HG03460 (cell line): ENCODE data around the gene PRDX4.
"Not testable (repeated sequence)": the region's sequence is repeated elsewhere in the genome, so short reads cannot be mapped to it uniquely, and the experiment has no call there.

Experiments
- ATAC-seq: cut with Tn5 transposase; IDR thresholded peaks from one replicate; pipeline ENCODE4 v1.9.1; 2021; ENCODE audit not compliant: unreplicated experiment

PRDX4 gene

DNA sequence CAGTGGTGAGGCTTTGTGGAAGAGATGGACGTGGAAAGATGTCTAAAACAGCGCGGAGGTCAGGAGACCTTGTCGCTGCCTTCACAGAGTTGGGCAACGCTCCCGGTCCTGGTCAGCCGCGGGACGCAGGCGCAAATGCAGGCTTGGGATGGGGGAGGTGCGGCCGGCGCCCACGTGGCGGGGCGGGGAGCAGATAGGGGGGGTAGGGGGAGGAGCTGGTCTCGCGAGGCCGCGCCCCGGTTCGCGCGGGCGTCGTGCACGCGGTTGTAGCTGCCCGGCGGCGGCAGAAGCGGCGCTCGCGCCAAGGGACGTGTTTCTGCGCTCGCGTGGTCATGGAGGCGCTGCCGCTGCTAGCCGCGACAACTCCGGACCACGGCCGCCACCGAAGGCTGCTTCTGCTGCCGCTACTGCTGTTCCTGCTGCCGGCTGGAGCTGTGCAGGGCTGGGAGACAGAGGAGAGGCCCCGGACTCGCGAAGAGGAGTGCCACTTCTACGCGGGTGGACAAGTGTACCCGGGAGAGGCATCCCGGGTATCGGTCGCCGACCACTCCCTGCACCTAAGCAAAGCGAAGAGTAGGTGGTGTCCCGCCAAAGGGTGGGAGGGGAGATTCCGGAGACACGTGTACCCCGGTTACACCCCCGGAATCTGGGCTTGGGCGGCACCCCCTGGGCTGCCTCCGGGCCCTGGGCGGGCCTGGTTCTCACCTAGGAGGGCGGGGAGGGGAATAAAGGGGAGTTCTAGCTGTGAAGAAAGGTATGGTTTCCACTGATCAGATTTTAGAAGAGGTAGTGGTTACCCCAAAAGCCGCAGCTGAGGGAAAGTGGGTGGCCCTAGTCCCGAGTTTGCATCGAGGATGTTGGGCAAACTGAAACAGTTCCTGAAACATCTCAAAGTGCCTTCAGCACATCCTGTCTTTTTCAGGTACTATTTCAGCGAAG, at the start of gene PRDX4:
Gene PRDX4 (plus strand): TSS at position 255 of the 939 bp plus-strand sequence. CDS start 78 bp downstream, at position 333.
- peak; percentile 52 for ATAC-seq

DNA sequence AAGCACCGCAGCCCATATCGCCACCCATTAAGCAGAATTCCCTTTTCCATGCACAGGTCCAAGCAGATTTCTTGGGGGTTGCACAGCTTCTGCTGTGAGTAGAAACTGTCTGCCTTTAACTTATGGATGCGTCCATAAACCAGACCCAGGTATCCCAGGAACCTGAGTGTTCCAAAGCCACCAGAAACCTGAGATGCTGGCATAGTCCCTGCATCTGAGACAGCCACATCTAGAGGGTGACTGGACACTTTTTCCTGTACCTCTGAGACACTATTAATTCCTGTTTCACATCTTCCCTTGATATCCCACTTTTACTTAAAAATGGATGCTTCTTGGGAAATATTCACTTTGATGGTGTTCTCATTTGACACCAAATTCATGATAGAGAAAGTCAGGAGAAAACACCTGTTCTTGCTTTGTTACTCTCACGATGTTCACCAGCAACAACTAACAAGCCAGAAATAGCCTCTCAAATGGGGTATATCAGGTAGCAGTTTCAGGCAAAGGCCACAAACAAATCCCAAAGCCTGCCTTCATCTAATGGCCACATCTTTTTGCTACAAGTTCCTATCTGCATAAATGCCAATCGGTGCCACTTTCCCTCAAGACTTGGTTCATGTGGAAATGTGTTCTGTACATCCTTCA, 45.5 kb upstream of the PRDX4 start:
- no peak for ATAC-seq

DNA sequence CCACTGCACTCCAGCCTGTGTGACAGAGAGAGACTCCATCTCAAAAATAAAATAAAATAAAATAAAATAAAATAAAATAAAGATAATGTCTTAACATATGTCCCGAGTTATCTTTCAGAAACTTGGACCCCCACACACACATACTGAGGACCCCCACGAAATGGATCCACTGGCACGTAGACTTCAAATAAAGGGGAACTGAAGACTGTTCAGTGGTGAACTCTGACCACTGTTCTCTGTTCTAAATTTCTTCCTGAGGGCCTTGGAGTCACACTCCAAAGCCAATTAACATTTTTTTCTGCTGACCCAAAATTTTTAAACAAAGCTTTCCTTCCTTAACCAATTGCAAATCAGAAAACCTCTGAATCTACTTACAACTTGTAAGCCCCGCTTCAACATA, 43.5 kb upstream of the PRDX4 start:
- no peak for ATAC-seq

GRCh38 chrX:23626651-23627050, 40.6 kb upstream of the PRDX4 start:
- ATAC-seq = no peak

DNA sequence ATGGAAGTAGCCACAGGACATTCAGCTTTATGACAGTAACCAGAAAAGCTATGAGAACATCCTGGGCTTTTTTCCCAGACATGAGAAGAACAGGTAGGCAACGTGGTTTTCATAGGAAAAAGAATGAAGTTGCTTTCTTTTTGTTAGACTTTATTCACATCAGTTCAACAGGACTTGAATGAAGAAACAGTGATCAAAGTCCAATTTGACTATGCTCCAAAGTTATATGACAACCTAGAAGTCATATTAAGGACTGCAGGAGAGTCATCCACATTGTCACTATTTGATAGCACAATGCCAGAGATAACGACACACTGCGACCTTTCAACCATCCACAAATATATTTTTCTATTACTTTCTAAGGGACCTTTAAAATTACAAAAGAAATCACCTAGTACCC, 39.2 kb upstream of the PRDX4 start:
- no peak for ATAC-seq

GRCh38 chrX:23631136-23631535, 36.2 kb upstream of the PRDX4 start:
- ATAC-seq = no peak

DNA sequence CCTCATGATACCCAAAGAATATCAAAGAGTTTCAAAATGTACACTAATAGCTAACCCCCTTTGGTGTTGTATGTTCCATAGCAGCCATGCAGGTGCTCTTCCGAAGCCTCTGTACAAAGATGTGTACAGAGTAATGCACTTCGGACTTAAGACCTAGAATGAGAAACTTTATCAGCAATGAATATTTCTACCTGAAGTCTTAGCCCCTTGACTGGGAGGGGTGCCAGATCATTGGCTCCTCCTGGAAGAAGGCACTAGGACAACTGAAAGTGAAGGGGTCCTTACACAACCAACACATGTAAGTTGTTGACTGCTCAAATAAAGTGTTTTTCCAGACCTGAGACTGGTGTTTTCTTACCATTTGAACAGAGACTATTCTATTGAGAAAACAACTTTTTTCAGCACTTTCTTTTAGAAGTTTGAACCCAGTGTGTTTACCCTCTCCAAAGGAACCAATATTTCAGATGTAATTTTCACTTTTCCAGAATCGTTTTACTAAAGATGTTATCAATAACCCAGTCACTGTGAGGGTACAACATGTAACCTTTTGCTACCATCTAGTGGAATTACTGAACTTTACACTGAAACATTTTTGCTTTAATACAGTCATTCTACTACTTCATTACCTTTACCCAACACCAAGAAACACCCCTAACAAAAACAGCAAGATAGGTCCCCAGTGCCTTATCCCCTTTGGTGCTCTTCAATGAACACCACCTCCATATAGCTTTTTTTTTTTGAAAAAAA, 33.3 kb upstream of the PRDX4 start:
- ATAC-seq = no peak

DNA sequence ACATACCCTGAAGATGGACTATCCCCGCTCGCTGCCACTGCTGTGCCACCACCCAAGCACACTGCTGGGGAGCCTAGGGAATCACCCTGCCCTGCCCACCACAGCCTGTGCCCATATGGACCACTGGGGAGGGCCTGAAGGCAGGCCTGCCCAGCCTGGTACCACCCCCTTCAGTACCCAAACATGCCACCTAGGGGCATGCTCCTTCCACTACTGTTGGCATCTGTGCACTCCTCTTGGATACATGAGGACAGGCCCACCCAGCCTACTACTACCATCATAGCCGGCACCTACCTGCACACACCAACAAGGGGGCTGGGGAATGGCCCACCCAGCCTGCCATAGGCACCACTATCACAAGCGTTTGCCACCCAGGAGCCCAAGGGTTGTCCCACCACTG, 30.1 kb upstream of the PRDX4 start:
- no peak for ATAC-seq

DNA sequence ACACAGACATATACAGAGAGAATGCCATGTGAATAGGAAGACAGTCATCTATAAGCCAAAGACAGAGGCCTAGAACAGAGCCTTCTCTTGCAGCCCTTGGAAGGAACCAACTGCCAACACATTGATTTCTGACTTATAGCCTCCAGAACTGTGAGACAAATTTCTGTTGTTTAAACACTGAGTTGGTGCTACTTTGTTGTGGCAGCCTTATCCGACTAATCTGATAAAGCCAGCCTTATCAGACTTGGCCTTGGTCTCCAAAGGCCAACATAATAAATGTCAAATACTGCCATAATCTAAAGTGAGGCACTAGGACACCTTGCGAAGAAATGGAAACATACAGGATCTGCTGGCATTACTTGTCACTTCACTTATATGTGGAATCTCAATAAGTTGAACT, 24.3 kb upstream of the PRDX4 start:
- ATAC-seq = no peak

GRCh38 chrX:23644744-23645143, 22.5 kb upstream of the PRDX4 start:
- no peak for ATAC-seq

GRCh38 chrX:23656091-23656490, 11.2 kb upstream of the PRDX4 start:
- ATAC-seq = no peak

DNA sequence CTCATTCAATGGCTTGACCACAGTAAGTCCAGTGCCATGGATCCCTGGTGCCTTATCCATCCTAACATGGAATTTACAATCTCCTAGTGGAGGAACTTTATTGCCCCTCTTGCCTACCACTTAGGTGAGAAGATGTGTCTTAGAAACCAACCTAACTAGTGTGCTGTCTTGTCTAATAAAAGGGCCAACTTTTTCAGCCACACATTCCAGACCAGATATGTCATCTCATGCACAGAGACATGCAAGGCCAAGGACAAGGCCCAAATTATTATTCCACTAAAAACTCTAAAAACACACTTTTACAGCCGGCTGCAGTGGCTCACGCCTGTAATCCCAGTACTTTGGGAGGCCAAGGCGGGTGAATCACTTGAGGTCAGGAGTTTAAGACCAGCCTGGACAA, 10.6 kb upstream of the PRDX4 start:
- no peak for ATAC-seq

DNA sequence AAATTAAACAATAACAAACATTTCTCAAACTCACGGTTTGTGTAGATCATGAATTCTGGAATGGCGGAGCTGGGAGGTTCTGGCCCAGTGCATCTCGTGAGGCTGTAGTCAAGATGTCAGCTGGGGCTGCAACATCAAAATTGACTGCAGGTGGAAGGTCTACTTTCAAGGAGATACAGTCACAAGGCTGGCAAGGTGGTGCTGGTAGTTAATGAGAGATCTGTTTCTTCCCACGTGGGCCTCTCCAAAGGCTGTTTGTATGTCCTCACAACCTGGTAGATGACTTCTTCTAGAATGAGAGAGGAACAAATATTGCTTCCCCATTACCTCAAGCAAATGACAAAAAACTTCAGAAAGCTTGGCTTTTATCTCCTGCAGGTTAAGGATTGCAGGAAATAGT, 8.0 kb upstream of the PRDX4 start:
- ATAC-seq = no peak

DNA sequence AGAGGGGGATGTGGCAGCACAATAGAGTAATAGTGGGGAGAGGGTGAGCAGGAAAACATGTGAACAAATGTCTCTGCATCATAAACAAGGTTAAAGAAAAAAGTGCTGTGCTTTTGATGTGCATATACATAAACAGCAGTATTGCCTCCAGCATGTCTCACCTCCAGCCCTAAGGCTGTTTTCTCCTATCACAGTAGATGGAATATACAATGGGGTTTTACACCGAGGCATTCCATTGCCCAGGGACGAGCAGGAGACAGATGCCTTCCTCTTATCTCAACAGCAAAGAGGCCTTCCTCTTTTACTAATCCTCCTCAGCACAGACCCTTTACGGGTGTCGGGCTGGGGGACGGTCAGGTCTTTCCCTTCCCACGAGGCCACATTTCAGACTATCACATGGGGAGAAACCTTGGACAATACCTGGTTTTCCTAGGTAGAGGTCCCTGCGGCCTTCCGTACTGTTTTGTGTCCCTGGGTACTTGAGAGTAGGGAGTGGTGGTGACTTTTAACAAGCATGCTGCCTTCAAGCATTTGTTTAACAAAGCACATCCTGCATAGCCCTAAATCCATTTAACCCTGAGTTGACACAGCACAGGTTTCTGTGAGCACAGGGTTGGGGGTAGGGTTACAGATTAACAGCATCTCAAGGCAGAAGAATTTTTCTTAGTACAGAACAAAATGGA, 7.1 kb upstream of the PRDX4 start:
- ATAC-seq = not testable (repeated sequence)

DNA sequence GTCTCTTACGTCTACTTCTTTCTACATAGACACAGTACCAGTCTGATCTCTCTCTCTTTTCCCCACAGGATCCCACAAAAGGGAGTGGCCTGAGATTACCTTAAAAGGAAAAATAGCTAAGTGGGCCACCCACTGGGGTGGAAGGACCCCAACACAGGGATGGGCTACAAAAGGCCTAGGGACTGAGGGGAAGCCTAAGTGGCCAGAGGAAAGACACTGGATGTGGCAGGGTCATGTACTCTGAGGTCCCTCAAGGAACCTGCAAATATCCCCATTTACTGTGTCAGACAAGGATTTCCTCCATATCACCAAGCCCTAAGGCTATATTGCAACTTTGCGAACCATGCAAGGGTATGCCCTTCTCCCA, 6.5 kb upstream of the PRDX4 start:
- no peak for ATAC-seq

DNA sequence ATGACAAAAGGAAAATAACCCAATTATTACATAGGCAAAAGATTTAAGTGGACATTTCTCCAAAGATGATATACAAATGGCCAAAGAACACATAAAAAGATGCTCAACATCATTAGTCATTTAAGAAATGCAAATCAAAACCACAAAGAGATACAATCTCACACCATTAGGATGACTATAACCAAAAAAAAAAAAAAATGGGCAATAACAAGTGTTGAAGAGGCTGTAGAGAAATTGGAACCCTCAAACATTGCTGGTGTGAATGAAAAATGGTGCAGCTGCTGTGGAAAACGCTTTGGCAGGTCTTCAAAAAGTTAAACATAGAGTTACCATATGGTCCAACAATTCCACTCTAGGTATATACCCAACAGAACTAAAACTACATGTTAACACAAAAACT, 5.6 kb upstream of the PRDX4 start:
- no peak for ATAC-seq

DNA sequence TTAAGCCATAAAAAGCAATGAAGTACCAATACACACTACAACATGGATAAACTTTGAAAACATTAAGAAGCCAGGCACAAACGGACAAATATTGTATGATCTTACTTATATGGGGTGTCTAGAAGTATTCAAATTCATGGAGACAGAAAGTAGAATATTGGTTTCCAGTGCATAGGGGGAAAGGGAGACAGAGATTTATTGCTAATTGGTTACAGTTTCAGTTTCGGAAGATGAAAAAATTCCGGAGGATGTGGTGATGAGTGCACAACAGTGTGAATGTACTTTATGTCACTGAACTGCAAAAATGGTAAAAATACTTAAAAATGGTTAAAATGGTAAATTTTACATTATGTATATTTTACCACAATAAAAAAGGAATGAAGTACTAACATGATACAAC, 5.1 kb upstream of the PRDX4 start:
- ATAC-seq = peak; percentile 65

GRCh38 chrX:23662853-23663252, 4.4 kb upstream of the PRDX4 start:
- no peak for ATAC-seq

DNA sequence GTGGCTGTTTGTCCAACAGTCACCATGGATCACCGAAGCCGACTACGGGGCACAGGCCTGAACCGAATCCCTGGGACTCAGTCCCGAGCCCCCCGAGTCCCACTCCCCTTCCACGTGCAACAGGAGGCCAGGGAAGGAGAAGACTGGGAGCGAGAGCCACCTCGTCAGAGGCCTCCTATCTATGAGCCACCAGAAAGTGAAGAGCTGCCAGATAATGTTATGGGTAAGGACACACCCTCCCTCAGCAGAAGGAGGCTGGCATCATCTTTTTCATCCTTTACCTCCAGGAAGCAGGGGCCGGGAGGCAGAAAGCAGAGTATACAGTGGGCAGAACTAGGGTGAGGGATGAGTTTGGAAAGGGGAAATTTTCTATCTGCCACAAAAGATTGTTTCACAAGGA, 2.8 kb upstream of the PRDX4 start:
- ATAC-seq = no peak

DNA sequence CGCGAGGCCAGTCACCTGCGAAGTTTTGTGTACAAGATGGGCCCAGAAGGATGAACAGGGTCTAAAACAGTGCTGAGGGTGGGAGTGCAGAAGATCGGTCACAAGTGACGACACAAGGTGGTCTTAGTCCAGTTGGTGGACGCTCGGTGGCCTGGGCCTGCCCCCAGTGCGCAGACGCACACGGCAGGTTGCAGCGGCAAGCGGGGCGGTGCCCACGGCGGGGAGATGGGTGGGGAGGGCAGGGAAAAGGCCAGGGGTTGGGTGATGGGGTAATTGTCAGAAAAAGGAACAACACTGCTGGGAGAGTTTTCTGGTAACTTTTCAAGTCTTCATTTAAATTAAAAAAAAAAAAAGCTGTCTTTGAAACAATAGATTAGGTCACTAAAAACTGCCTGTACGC, 1.0 kb upstream of the PRDX4 start:
- ATAC-seq = no peak

DNA sequence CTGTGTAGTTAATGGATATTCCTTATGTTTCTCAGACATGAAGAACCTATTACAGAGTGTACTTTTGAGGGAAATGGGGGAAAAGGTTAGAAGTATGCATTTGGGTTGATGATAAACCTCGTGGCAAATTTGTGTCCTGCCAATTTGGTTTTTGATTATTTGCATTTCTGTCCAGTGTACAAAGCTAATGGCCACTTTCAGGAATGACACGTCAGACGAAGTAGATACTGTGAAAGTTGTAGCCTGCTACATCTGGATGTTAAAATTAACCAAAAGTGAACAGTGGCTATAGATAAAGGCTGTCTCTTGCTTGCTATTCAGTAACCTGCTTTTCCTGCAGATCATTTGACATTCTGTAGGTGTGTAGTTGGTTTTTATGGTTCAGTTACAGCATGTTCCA, 1.0 kb downstream of the PRDX4 start:
- peak; percentile 45 for ATAC-seq
